NT2/D1 (cell line): ENCODE measurements around the gene NME7.

ENCODE experiments used
- DNase-seq: peaks from one replicate; pipeline ENCODE4 v3.0.0-alpha.2; 2011; ENCODE audit warnings: low read depth, low spot score
- H3K27me3 ChIP-seq: 2 replicates; pipeline ENCODE4 v1.6.0; 2011; ENCODE audit warnings: mild to moderate bottlenecking; ENCODE audit not compliant: insufficient read length, insufficient read depth
- H3K36me3 ChIP-seq: 2 replicates; pipeline ENCODE4 v1.6.1; 2011; ENCODE audit warnings: mild to moderate bottlenecking, low read length, mixed read lengths; ENCODE audit not compliant: insufficient read depth, insufficient read length
- H3K4me1 ChIP-seq: 2 replicates; pipeline ENCODE4 v1.5.1; 2011; ENCODE audit not compliant: insufficient read depth, insufficient read length
- H3K4me3 ChIP-seq: 2 replicates; pipeline ENCODE4 v1.5.1; 2011; ENCODE audit warnings: low read depth; ENCODE audit not compliant: insufficient read length
- H3K9ac ChIP-seq: 2 replicates; pipeline ENCODE4 v1.6.0; 2011; ENCODE audit warnings: low read depth; ENCODE audit not compliant: insufficient read length
- H3K9me3 ChIP-seq: 2 replicates; pipeline ENCODE4 v1.5.1; 2011; ENCODE audit warnings: mild to moderate bottlenecking, low read length; ENCODE audit not compliant: insufficient read depth
- SUZ12 ChIP-seq: IDR thresholded peaks from 2 replicates; pipeline ENCODE4 v1.6.1; 2011; ENCODE audit not compliant: insufficient read length, insufficient read depth; ENCODE audit errors: extremely low read depth
- YY1 ChIP-seq: IDR thresholded peaks from 2 replicates; pipeline ENCODE4 v1.6.1; 2011; ENCODE audit not compliant: insufficient read length, insufficient read depth
- ZNF274 ChIP-seq: IDR thresholded peaks from 2 replicates; pipeline ENCODE4 v1.6.1; 2011; ENCODE audit warnings: mild to moderate bottlenecking, low read depth, low read length

Gene NME7

DNA sequence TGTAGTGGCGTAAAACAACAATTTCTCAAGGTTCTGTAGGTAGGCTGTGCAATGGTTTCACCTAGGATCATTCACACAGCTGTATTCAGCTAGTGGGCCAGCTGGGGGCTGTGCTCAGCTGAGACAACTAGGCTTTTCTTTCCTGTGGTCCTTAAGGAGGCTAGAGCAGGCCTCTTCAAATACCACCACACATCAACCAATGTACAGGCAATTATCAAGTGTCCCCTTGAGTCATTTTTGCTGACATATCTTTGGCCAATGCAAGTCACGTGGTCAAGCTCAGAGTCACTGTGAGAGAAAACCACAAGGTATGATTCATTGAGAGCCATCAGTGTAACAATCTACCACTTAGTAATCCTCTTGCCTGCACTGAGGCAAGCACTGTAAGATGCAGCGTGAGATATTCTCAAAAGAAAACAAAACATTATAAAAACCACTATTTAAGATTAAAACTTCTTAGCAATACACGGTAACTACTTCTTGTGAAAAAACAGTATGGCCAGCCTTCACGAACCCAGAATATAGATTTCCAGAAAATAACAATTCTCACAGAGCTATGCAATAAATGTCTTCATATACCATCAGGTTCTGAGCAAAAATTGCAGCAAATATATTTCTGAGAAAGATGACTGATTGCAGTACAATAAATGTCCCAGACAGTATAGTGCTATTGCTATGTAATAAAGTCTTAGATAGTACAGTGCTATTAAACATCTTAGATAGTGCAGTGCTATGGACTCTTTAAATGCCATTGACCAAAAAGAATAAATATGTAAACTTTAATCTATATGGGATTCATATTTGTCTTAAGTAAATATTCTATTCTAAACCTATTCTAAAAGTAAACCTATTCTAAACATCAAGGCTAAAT, 55.3 kb downstream of the NME7 start:
- DNase-seq = no peak
- H3K4me1 ChIP-seq = no peaks in the 10 kb centered on the region
- no peaks in the 10 kb centered on the region for H3K36me3 ChIP-seq
- no peaks in the 10 kb centered on the region for H3K27me3 ChIP-seq
- H3K4me3 ChIP-seq = no peak overlapping the region
- H3K9me3 ChIP-seq = no peaks in the 10 kb centered on the region
- no peak for TF ChIP-seq YY1
- no peak for TF ChIP-seq SUZ12
- TF ChIP-seq ZNF274 = no peak
- no peak overlapping the region for H3K9ac ChIP-seq

GRCh38 chr1:169309178-169310166, 58.1 kb downstream of the NME7 start:
- TF ChIP-seq ZNF274 = no peak
- TF ChIP-seq SUZ12 = no peak
- no peak for TF ChIP-seq YY1
- Histone ChIP-seq H3K9me3 (no peaks in the 10 kb centered on the region), H3K4me3 (no peak overlapping the region), H3K36me3 (no peaks in the 10 kb centered on the region), H3K9ac (no peak overlapping the region), H3K4me1 (no peaks in the 10 kb centered on the region), H3K27me3 (no peaks in the 10 kb centered on the region)
- no peak for DNase-seq

DNA sequence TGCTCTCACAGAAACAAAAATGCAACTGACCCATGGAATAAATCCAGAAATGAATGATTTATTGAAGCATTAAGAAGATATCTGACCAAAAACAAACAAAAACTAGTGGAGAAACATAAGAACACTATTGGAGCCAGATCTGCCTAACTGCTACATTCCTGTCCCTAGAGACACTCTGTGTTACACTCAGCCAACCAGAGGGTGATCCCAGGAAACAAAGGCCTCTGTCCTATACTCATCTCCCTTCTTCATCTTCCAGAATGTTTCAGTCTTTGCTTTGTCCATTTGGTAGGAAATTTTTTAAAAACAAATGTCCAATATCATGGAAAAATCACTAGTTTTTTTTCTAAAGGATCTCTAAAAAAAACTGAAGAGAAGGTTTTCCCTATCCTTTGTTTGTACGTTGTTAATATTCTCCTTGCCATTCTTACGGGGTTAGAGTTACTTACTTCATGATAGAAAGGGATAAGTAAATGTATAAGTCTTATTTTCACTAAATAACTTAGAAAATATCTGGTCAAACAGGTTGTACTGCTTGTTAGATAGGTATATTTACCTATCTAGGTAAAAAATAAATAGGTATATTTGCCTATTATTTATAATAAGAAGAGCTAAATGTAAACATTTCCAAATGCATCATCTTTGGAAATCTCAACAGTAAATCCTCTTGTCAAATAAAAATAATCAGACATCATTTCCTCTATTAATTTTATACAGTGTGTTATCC, 59.1 kb downstream of the NME7 start:
- Histone ChIP-seq H3K9ac (no peak overlapping the region), H3K4me1 (no peaks in the 10 kb centered on the region), H3K27me3 (no peaks in the 10 kb centered on the region), H3K36me3 (no peaks in the 10 kb centered on the region), H3K9me3 (no peaks in the 10 kb centered on the region), H3K4me3 (no peak overlapping the region)
- no peak for DNase-seq
- no peak for TF ChIP-seq ZNF274
- TF ChIP-seq YY1 = no peak
- TF ChIP-seq SUZ12 = no peak

GRCh38 chr1:169307176-169307575, 60.4 kb downstream of the NME7 start:
- Histone ChIP-seq H3K27me3 (no peaks in the 10 kb centered on the region), H3K4me3 (no peak overlapping the region), H3K9me3 (no peaks in the 10 kb centered on the region), H3K4me1 (no peaks in the 10 kb centered on the region), H3K9ac (no peak overlapping the region), H3K36me3 (no peaks in the 10 kb centered on the region)
- TF ChIP-seq ZNF274 = no peak
- no peak for TF ChIP-seq YY1
- no peak for TF ChIP-seq SUZ12
- no peak for DNase-seq

- no peak for DNase-seq
- Histone ChIP-seq H3K4me1 (no peaks in the 10 kb centered on the region), H3K27me3 (no peaks in the 10 kb centered on the region), H3K9me3 (no peaks in the 10 kb centered on the region), H3K9ac (no peak overlapping the region), H3K4me3 (no peak overlapping the region), H3K36me3 (no peaks in the 10 kb centered on the region)
- no peak for TF ChIP-seq YY1
These were observed 61.6 kb downstream of the NME7 start for GRCh38 chr1:169305948-169306347.

DNA sequence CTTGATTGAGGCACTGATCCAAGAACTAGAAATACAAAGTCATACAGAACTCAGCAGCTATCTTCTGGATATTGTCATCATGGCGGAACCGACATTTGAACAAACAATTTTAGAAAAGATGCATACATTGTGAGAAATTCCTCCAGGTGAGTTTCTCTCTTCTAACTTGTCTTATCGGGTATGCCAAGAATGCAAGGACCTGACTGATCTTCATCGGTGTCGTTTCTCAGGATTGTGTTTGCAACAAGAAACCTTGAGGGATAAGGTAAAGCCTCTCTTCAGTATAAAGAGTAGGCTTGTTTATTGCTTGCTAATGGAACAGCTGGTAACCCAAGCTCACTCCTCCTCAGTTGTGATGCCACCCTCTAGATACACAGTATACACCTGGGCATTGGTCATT, 62.2 kb downstream of the NME7 start:
- Histone ChIP-seq H3K4me3 (no peak overlapping the region), H3K36me3 (no peaks in the 10 kb centered on the region), H3K27me3 (no peaks in the 10 kb centered on the region), H3K4me1 (no peaks in the 10 kb centered on the region), H3K9me3 (no peaks in the 10 kb centered on the region), H3K9ac (no peak overlapping the region)
- TF ChIP-seq YY1 (no peak), ZNF274 (no peak), SUZ12 (no peak)
- DNase-seq = no peak
